HG02884 (cell line): ENCODE data around the gene OPN4.

ENCODE experiments used
- ATAC-seq: cut with Tn5 transposase; IDR thresholded peaks from one replicate; pipeline ENCODE4 v1.9.1; 2021; ENCODE audit warnings: mild to moderate bottlenecking, moderate library complexity; ENCODE audit not compliant: unreplicated experiment

The OPN4 gene

GRCh38 chr10:86647773-86648703 lies 6.3 kb upstream of the OPN4 start:
- ATAC-seq = no peak

- no peak for ATAC-seq
Measured at GRCh38 chr10:86648704-86649427, 5.5 kb upstream of the OPN4 start.

GRCh38 chr10:86649471-86650150 lies 4.7 kb upstream of the OPN4 start:
- ATAC-seq = no peak

- no peak for ATAC-seq
Measured at GRCh38 chr10:86650151-86650550, 4.2 kb upstream of the OPN4 start.

GRCh38 chr10:86651021-86651471 lies 3.3 kb upstream of the OPN4 start:
- ATAC-seq = no peak

- ATAC-seq = no peak
Measured at GRCh38 chr10:86651631-86652331, 2.6 kb upstream of the OPN4 start.

- ATAC-seq = no peak
Measured at GRCh38 chr10:86652361-86653202, 1.8 kb upstream of the OPN4 start.

- ATAC-seq = no peak
Measured at GRCh38 chr10:86653379-86653778, 968 bp upstream of the OPN4 start.

GRCh38 chr10:86653987-86654386 lies 360 bp upstream of the OPN4 start:
- ATAC-seq = no peak

GRCh38 chr10:86655173-86655540 lies 810 bp downstream of the OPN4 start:
- ATAC-seq = no peak

GRCh38 chr10:86655596-86655995 lies 1.2 kb downstream of the OPN4 start:
- no peak for ATAC-seq

GRCh38 chr10:86657011-86657395 lies 2.7 kb downstream of the OPN4 start:
- no peak for ATAC-seq

GRCh38 chr10:86657396-86658011 lies 3.2 kb downstream of the OPN4 start:
- no peak for ATAC-seq

GRCh38 chr10:86658261-86658741 lies 4.0 kb downstream of the OPN4 start:
- no peak for ATAC-seq

- no peak for ATAC-seq
Measured at GRCh38 chr10:86658751-86659150, 4.4 kb downstream of the OPN4 start.

- no peak for ATAC-seq
Measured at GRCh38 chr10:86659161-86659691, 4.9 kb downstream of the OPN4 start.

GRCh38 chr10:86659721-86660453 lies 5.5 kb downstream of the OPN4 start:
- no peak for ATAC-seq
